ENCODE results near the gene EPX.

- TF ChIP-seq POLR2A (IDR thresholded peaks at IDR 0.05) (no peak), CTCF (IDR thresholded peaks at IDR 0.05) (no peak)
These were observed 9.0 kb upstream of the EPX start for GRCh38 chr17:58183514-58183913.

Measured in body of pancreas (tissue), 4 donors.